Activated CD8-positive, alpha-beta memory T cell treated with anti-CD3 and anti-CD28 coated beads, Interleukin-2, amount 50 U/mL, for 24 hours (primary cell): Measurements from ENCODE around the gene ORC4.

Source experiments
- DNase-seq: peaks from one replicate; pipeline ENCODE4 v3.0.0-alpha.2; 2020; ENCODE audit errors: extremely low read depth

The ORC4 gene

GRCh38 chr2:148020111-148021058 lies at the start of gene ORC4:
TSS of gene ORC4 (minus strand) at chr2:148020737. CDS start at chr2:147975958, 44,779 bp downstream.
- peak; percentile 94 for DNase-seq

- DNase-seq, result no peak
These were observed 47.3 kb upstream of the ORC4 start for GRCh38 chr2:148067801-148068200.

- no peak for DNase-seq
These were observed 45.4 kb upstream of the ORC4 start for GRCh38 chr2:148065936-148066335.

GRCh38 chr2:148063633-148064032 lies 43.1 kb upstream of the ORC4 start:
- DNase-seq, result no peak

- no peak for DNase-seq
These were observed 38.1 kb upstream of the ORC4 start for GRCh38 chr2:148058641-148059040.

- no peak for DNase-seq
These were observed 32.1 kb upstream of the ORC4 start for GRCh38 chr2:148052687-148053086.

GRCh38 chr2:148049284-148049683 lies 28.7 kb upstream of the ORC4 start:
- no peak for DNase-seq

- DNase-seq, result no peak
These were observed 28.1 kb upstream of the ORC4 start for GRCh38 chr2:148048475-148049221.

- no peak for DNase-seq
These were observed 26.3 kb upstream of the ORC4 start for GRCh38 chr2:148046802-148047201.

GRCh38 chr2:148044322-148044721 lies 23.8 kb upstream of the ORC4 start:
- no peak for DNase-seq

GRCh38 chr2:148042219-148042618 lies 21.7 kb upstream of the ORC4 start:
- DNase-seq, result no peak

GRCh38 chr2:148039783-148040182 lies 19.2 kb upstream of the ORC4 start:
- no peak for DNase-seq

GRCh38 chr2:148032215-148032614 lies 11.7 kb upstream of the ORC4 start:
- no peak for DNase-seq

GRCh38 chr2:148031152-148031551 lies 10.6 kb upstream of the ORC4 start:
- DNase-seq, result no peak

GRCh38 chr2:148028781-148029180 lies 8.2 kb upstream of the ORC4 start:
- no peak for DNase-seq

GRCh38 chr2:148027822-148028221 lies 7.3 kb upstream of the ORC4 start:
- DNase-seq, result no peak

- DNase-seq, result no peak
These were observed 6.0 kb upstream of the ORC4 start for GRCh38 chr2:148026573-148026972.

GRCh38 chr2:148023861-148024260 lies 3.3 kb upstream of the ORC4 start:
- no peak for DNase-seq

GRCh38 chr2:148022882-148023281 lies 2.3 kb upstream of the ORC4 start:
- no peak for DNase-seq

- DNase-seq, result no peak
These were observed 1.8 kb upstream of the ORC4 start for GRCh38 chr2:148022351-148022750.

GRCh38 chr2:148021886-148022285 lies 1.3 kb upstream of the ORC4 start:
- no peak for DNase-seq

GRCh38 chr2:148021059-148021861 lies 723 bp upstream of the ORC4 start, which contains the start of gene MBD5:
TSS of gene MBD5 (plus strand) at chr2:148021091.
- peak; percentile 8 for DNase-seq
